SK-N-SH (cell line): ENCODE results near the gene ORC1.

Experiments used
- EP300 ChIP-seq, 2 experiments: IDR thresholded peaks; 2 replicates each; pipeline versions ENCODE4 v1.4.0 to v1.6.1; 2012; ENCODE audit warnings: borderline replicate concordance in 1 of 2, low read depth in 1 of 2, low read length in 1 of 2
- EZH2phosphoT487 ChIP-seq: fragments of 200-600 bp; sonication (generic); IDR thresholded peaks from 2 replicates; pipeline ENCODE4 v1.6.1; 2017; ENCODE audit warnings: low read depth, mixed run types, mild to moderate bottlenecking, antibody characterized with exemption, moderate library complexity, borderline replicate concordance
- SIN3A ChIP-seq: IDR thresholded peaks from 2 replicates; pipeline ENCODE4 v1.6.1; 2012; ENCODE audit warnings: low read depth, mild to moderate bottlenecking, low read length, moderate library complexity, borderline replicate concordance
- TF ChIP-seq, protein P1 (sequence below): IDR thresholded peaks from 2 replicates; pipeline ENCODE4 v1.4.0; 2012; ENCODE audit warnings: low read depth
- TF ChIP-seq, protein P2 (sequence below): fragments of 200-600 bp; sonication (generic); IDR thresholded peaks from 2 replicates; pipeline ENCODE4 v1.6.1; 2017; ENCODE audit warnings: antibody characterized with exemption, mild to moderate bottlenecking, moderate library complexity
- TF ChIP-seq, protein P3 (sequence below): fragments of 150-350 bp; IDR thresholded peaks from 2 replicates; pipeline ENCODE4 v1.6.1; 2016; ENCODE audit warnings: mild to moderate bottlenecking, low read depth, low read length

DNA sequence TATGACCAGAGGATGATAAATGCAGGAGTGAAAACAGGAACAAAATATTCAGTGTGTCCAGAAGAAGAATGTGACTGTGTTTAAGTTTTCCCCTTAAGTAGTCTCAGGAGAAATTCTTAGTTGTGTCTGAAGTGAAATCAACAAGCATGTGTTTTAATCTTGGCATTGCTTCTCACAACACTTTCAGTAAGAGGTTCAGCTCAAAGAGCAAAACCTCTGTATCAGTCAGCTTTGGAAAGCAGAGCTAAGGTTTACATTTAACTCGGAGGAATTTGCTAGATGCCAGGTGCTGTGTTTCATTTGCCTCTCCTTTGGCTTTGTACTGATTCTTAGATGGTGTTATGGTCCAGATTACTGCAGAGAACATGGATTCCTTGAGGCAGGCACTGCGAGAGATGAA is 66.8 kb downstream of the ORC1 start:
- TF ChIP-seq, protein P1, sequence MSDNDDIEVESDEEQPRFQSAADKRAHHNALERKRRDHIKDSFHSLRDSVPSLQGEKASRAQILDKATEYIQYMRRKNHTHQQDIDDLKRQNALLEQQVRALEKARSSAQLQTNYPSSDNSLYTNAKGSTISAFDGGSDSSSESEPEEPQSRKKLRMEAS, result no peak
- TF ChIP-seq, protein P2, sequence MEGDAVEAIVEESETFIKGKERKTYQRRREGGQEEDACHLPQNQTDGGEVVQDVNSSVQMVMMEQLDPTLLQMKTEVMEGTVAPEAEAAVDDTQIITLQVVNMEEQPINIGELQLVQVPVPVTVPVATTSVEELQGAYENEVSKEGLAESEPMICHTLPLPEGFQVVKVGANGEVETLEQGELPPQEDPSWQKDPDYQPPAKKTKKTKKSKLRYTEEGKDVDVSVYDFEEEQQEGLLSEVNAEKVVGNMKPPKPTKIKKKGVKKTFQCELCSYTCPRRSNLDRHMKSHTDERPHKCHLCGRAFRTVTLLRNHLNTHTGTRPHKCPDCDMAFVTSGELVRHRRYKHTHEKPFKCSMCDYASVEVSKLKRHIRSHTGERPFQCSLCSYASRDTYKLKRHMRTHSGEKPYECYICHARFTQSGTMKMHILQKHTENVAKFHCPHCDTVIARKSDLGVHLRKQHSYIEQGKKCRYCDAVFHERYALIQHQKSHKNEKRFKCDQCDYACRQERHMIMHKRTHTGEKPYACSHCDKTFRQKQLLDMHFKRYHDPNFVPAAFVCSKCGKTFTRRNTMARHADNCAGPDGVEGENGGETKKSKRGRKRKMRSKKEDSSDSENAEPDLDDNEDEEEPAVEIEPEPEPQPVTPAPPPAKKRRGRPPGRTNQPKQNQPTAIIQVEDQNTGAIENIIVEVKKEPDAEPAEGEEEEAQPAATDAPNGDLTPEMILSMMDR, result no peak
- no peak for TF ChIP-seq SIN3A
- TF ChIP-seq EZH2phosphoT487, result no peak
- no peak for TF ChIP-seq EP300 (IDR thresholded peaks at IDR 0.05; ENCODE audit: borderline replicate concordance in 1 of 2, low read depth in 1 of 2, low read length in 1 of 2)
- TF ChIP-seq, protein P3, sequence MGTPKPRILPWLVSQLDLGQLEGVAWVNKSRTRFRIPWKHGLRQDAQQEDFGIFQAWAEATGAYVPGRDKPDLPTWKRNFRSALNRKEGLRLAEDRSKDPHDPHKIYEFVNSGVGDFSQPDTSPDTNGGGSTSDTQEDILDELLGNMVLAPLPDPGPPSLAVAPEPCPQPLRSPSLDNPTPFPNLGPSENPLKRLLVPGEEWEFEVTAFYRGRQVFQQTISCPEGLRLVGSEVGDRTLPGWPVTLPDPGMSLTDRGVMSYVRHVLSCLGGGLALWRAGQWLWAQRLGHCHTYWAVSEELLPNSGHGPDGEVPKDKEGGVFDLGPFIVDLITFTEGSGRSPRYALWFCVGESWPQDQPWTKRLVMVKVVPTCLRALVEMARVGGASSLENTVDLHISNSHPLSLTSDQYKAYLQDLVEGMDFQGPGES, result no peak
